Mucosa of descending colon (tissue), 3 donors: ENCODE measurements around the gene NDUFS8. TPM values are rescaled to one million over a fixed set of nuclear protein-coding genes. Genes with fewer than 3 reads are reported as not detected.

ENCODE experiments used
- ATAC-seq: fragments of 200-7000 bp; cut with Tn5 transposase; one replicate; pipeline ENCODE4 v1.9.1; 2020; ENCODE audit warnings: mild to moderate bottlenecking, moderate library complexity
- DNase-seq, 3 donors: peaks; one replicate each; pipeline ENCODE4 v3.0.0-alpha.2; 2020
- H3K36me3 ChIP-seq: fragments of 200-600 bp; one replicate; pipeline ENCODE4 v1.8.0; 2021; ENCODE audit warnings: low read depth, mild to moderate bottlenecking
- H3K4me1 ChIP-seq: fragments of 200-600 bp; one replicate; pipeline ENCODE4 v1.8.0; 2021; ENCODE audit warnings: low read depth, mild to moderate bottlenecking
- H3K4me3 ChIP-seq: fragments of 200-600 bp; one replicate; pipeline ENCODE4 v1.8.0; 2021; ENCODE audit warnings: mild to moderate bottlenecking
- H3K9me3 ChIP-seq: fragments of 200-600 bp; one replicate; pipeline ENCODE4 v1.8.0; 2021; ENCODE audit warnings: mild to moderate bottlenecking
- CTCF ChIP-seq: fragments of 200-600 bp; IDR thresholded peaks from one replicate; pipeline ENCODE4 v1.8.0; 2022; ENCODE audit warnings: antibody characterized with exemption, mild to moderate bottlenecking
- intact Hi-C, 2 donors: fragments of 100-400 bp; cut with DNase I in 1 of 2; cut with micrococcal nuclease in 1 of 2; formaldehyde crosslinking; loops; one replicate each; pipeline versions ENCODE4 v1.11.0 to v1.11.1; 2022; cut with DNase I, micrococcal nuclease
- total RNA-seq, 3 donors: library from RNA; stranded (reverse); fragmentation: NEBNext Ultra II Directional in 2 of 3; extraction: Animal tissue kit (Norgen Biotek cat#: 25700) in 2 of 3; gene quantifications; one replicate each; pipeline versions ENCODE4 v1.2.1 to v1.2.4, GENCODE V29; 2021 to 2023
- donor health status: DM: no; HTN: no; CAD: no; lungs with moderate emphysema.
- donor health status: DM: no; HTN: no; CAD: no.
- donor health status: DM: no; HTN: yes; CAD: no.

NDUFS8 gene
- total RNA-seq, 3 donors from 2014 or later = 148 to 165 (median 162) TPM

- intact Hi-C loops = no loop called here
- no peak for TF ChIP-seq CTCF
- no peak for ATAC-seq
These were observed 2.7 kb downstream of the NDUFS8 start for GRCh38 chr11:68032997-68033707.

GRCh38 chr11:68033708-68034045, 3.2 kb downstream of the NDUFS8 start:
- ATAC-seq = no peak
- intact Hi-C loops = no loop called here
- Histone ChIP-seq H3K4me1 (peaks cover 32% of the 10 kb centered on the region), H3K36me3 (no peaks in the 10 kb centered on the region), H3K9me3 (no peaks in the 10 kb centered on the region), H3K4me3 (no peak overlapping the region)
- DNase-seq = peak in 1 of 3 donors; percentile 47
- TF ChIP-seq CTCF = no peak

More at GRCh38 chr11:68032997-68033707, 2.7 kb downstream of the NDUFS8 start:
- DNase-seq = peak in 1 of 3 donors; percentile 36
- Histone ChIP-seq H3K36me3 (no peaks in the 10 kb centered on the region), H3K9me3 (no peaks in the 10 kb centered on the region), H3K4me1 (peaks cover 26% of the 10 kb centered on the region), H3K4me3 (no peak overlapping the region)

DNA sequence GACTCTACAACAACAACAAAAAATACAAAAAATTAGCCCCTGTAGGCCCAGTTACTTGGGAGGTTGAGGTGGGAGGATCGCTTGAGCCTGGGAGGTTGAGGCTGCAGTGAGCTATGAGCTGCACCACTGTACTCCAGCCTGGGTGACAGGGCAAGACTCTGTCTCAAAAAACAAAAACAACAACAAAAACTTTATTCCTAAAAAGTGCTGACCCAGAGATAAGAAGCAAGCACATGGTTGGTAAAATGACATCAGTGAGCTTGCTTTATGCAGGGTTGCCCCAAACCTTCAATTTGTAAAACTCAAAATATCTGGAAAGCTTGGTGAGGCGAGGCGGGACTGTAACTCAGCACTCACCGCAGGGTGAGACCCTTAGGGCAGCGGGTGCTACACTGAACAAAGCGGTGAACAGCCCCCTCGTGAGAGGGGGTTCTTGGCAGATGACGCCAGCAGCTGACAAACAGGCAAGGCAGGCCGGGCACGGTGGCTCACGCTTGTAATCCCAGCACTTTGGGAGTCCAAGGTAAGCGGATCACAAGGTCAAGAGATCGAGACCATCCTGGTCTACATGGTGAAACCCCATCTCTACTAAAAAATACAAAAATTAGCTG, 4.9 kb downstream of the NDUFS8 start:
- intact Hi-C loops = no loop called here
- no peak for TF ChIP-seq CTCF
- ATAC-seq (no peak), DNase-seq (peak in 1 of 3 donors; percentile 49)
- Histone ChIP-seq H3K4me1 (peaks cover 30% of the 10 kb centered on the region), H3K36me3 (no peaks in the 10 kb centered on the region), H3K9me3 (no peaks in the 10 kb centered on the region), H3K4me3 (no peak overlapping the region)

- Histone ChIP-seq H3K4me3 (no peak overlapping the region), H3K36me3 (no peaks in the 10 kb centered on the region), H3K4me1 (peaks cover 28% of the 10 kb centered on the region), H3K9me3 (no peaks in the 10 kb centered on the region)
- ATAC-seq (no peak), DNase-seq (peak in 2 of 3 donors; percentile 46 to 62)
- intact Hi-C loops = no loop called here
- no peak for TF ChIP-seq CTCF
These were observed 5.7 kb downstream of the NDUFS8 start for GRCh38 chr11:68036141-68036716.

DNA sequence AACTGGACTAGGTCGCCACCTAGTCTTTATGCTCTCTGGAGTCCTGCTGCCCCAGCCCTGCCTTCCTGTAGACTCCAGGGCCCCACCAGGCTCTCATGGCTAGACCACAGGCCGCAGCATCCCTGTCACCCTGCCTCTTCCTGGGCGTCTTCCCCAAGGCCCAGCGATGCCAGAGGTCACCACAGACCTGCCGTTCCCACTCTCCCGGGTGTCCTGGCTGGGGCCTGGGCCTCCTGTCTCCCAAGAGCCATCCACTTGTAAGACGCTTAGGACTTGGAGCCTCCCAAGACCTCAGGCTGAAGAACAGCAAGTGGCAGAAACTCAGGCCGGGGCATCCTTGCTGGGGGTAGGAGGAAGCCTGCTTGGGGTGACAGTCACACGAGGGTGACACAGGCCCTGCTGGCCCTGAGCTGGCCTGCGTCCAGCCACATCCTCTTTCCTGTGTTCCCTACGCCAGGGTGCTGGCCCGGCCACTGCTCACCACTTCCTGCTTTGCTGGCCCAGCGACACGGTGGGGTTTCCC, 6.3 kb downstream of the NDUFS8 start:
- intact Hi-C loops = no loop called here
- ATAC-seq (peak; percentile 6), DNase-seq (peak; percentile 40 to 87 (median 69))
- Histone ChIP-seq H3K9me3 (no peaks in the 10 kb centered on the region), H3K4me1 (peaks cover 22% of the 10 kb centered on the region), H3K36me3 (no peaks in the 10 kb centered on the region), H3K4me3 (no peak overlapping the region)
- TF ChIP-seq CTCF = no peak
